Activated CD4-positive, alpha-beta T cell treated with anti-CD3 and anti-CD28 coated beads, Interleukin-2, amount 50 U/mL, for 1 hour (primary cell): Measurements from ENCODE around the gene SMAD2.
"Not testable (repeated sequence)": the region's sequence is repeated elsewhere in the genome, so short reads cannot be mapped to it uniquely, and the experiment has no call there.

Source experiments
- DNase-seq: peaks from one replicate; pipeline ENCODE4 v3.0.0-alpha.2; 2020

The SMAD2 gene

GRCh38 chr18:47781561-47781960, 148.9 kb downstream of the SMAD2 start:
- DNase-seq, result no peak

- no peak for DNase-seq
Observed at GRCh38 chr18:47780011-47780725, 150.3 kb downstream of the SMAD2 start.

- no peak for DNase-seq
Observed at GRCh38 chr18:47779381-47779780, 151.1 kb downstream of the SMAD2 start.

- no peak for DNase-seq
Observed at GRCh38 chr18:47777626-47778025, 152.8 kb downstream of the SMAD2 start.

- DNase-seq, result no peak
Observed at GRCh38 chr18:47775961-47776360, 154.5 kb downstream of the SMAD2 start.

GRCh38 chr18:47773931-47774330, 156.5 kb downstream of the SMAD2 start:
- DNase-seq, result no peak

GRCh38 chr18:47772374-47773248, 157.8 kb downstream of the SMAD2 start:
- peak; percentile 57 for DNase-seq

- no peak for DNase-seq
Observed at GRCh38 chr18:47771922-47772321, 158.5 kb downstream of the SMAD2 start.

GRCh38 chr18:47767699-47768098, 162.8 kb downstream of the SMAD2 start:
- no peak for DNase-seq

- DNase-seq, result not testable (repeated sequence)
Observed at GRCh38 chr18:47767198-47767597, 163.3 kb downstream of the SMAD2 start.
